Activated naive CD8-positive, alpha-beta T cell treated with anti-CD3 and anti-CD28 coated beads, Interleukin-2, amount 50 U/mL, for 16 hours (primary cell): ENCODE data around the gene WDR7.

ENCODE experiments used
- DNase-seq: peaks from one replicate; pipeline ENCODE4 v3.0.0-alpha.2; 2020; ENCODE audit warnings: low read depth, low spot score

WDR7 gene

DNA sequence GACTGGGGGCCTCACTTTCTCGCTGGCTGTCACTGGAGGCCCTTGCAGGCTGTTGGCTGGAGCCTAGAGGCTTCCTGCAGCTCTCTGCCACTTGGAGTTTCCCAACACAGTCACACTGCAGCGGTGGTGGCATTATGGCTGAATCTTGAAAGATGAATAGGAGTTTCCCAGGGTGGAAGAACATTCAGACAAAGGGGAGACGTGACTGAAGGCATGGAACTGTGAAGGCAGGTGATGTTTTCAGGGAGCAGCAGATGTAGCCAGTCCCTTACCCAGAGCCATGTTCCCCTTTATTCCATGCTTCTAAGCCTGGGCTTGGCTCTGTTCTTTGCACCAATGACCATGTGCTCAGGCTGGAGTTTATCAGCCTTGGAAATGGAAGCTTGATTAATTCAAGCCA lies 389.0 kb downstream of the WDR7 start:
- DNase-seq = no peak

DNA sequence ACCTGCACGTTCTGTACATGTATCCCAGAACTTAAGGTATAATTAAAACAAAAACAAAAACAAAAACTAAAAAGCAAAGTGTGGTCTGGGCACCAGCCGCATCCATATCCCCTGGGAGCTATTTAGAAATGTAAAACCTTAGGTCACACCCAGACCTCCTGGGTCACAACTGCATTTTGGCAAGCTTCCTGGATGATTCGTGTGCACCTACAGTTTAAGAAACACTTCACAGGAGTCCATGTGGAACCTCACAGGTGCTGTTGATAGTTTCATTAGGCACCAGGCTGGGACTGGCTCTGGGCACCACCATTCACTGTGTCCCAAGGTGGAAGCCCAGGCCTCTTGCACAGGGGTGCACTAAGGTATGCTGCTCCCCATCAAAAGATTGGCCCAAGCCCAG lies 392.1 kb downstream of the WDR7 start:
- DNase-seq = no peak

DNA sequence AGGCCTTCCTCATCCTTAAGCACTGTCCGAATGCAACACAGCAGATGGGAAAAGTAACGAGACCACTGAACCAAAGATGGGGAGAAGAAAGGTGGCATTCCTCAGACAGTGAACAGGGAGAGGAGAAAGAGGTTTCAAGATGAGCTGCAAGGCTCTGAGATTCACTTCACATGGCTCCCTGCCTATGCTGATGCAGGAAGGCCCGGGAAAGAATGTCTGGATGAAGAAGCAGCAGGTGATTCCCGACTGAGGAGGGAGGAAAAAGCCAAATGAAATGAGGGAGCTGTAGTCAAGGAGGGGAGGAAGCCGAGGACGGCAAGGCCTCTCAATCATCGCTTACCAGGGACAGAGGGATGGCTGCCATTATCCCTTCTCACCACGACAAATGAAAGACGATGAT lies 397.2 kb downstream of the WDR7 start:
- DNase-seq = no peak

DNA sequence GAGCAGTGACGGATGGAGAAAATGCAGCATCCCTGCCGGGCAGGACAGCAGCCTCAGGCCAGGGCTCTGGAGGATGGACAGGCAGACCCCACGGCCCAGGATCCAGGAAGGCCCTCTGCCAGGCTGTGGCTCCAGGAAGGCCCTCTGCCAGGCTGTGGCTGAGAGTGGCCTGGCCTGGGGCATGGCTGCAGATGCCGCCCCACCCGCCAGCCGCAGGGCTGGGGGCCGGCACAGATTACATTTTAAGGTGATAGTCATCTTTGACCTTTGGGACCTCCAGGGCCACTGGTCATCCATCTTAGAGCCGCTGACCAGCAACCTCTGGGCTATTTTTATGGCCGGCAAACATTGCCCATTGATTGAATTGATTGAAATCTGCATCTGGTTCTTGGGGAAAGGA lies 397.7 kb downstream of the WDR7 start:
- DNase-seq = no peak

DNA sequence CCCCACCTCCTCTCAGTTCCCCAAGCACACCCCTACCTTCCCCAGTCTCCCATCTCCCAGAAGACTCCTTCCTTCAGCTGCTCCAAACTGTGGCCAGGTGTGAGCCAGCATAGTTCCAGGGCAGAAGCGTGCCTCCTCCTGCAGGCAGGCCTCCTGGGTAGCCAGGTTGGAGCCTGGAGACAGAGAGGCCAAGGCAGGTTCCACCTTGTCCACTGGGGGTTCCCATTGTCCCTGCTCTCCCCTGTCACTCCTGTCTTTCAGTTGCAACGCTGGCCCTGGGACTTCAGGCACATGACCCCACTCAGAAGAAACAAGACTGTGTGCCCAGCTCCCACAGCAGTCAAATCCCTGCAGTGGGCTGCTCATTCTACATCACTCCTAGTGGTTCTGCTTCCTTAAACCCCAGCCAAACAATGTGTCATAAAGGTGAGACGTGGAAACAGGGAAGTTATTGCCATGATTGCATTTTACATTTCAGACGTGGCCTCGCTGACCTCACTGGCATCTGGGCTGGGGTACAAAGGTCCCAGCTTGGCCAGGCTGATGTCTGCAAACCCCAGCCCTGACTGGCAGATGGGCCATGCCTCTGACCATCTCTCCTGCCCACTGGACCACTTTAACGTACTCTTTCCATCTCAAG lies 399.3 kb downstream of the WDR7 start:
- no peak for DNase-seq

DNA sequence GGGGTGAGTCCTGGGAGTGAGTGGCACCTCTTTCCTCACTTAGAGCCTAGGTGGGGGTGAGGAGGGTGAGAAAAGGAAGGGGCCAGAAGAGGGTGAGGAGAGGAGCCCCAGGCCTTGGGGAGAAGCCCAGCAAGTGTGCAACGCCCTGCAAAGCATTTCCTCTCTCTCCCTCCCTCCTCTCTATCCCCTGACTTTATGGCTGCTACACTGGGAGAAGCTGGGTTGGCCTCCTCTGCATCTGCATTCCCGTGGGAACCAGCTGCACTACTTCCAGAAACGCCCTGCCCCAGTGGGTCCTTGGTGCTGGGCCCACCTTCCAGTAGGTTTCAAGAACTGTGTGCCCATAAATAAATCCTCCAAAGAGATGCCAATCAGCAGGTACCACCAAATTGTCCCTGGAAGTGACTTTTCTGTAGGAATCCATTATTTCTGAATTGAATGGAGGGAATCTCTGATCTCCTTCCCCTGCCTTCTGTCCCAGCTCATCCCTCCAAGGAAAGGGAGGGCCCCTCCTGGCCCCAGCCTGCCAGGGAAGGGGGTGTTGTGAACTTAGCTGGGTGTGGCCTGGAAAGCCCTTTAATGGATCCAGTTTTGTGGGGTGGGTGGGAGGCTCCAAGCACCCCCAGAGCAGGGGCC lies 400.0 kb downstream of the WDR7 start:
- no peak for DNase-seq

DNA sequence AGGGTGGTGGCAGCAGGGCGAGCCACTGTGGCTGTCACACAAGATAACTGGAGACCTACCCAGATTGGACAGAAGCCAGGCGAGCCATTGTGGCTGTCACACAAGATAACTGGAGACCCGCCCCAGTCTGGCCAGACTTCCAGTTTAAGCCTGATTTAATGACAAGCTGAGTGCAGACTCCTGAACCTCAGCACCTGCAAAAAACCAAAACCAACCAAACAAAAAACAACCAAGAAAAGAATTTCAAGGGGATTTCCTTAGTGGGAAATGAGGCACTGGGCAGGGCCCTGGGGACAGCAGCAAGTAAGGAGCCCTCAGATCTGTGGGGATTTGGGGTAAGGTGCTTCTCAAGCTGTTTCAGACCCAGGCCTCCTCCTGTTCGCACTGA lies 400.5 kb downstream of the WDR7 start:
- no peak for DNase-seq

DNA sequence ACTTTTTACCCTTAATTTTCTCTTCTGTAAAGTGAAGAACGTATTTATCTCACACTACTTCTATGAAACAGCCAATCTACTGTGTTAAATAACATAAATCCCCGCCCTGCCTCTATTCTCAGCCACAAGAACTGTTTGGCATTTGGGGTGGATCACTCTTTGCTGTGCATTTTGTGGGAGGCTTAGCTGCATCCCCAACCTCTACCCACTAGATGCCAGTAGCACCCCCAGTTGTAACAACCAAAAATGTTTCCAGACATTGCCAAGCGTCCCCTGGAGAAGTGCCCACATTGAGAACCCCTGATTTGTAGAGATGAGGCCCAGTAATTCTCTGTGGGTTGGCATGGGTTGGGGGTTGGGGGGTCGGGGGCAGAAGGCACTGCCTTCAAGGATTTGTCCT lies 401.0 kb downstream of the WDR7 start:
- DNase-seq = no peak

DNA sequence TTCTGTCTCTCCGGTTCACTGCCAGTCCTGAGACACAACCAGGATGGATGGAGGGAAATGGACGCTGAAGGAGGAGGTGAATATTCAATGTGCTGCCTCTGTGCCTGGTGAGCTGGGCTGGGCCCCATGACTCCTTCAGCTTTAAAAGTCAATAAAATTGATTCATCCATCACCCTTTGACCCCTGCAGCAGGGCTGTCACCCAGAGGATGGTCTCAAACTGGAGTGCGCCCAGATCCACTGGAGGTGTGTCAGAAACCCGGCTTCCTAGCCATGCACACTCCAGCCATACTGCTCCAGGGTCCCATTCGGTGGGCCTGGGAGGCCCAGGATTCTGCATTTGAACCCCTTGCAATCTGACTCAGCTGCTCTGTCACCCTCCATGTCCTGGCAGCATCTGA lies 401.6 kb downstream of the WDR7 start:
- DNase-seq = no peak

DNA sequence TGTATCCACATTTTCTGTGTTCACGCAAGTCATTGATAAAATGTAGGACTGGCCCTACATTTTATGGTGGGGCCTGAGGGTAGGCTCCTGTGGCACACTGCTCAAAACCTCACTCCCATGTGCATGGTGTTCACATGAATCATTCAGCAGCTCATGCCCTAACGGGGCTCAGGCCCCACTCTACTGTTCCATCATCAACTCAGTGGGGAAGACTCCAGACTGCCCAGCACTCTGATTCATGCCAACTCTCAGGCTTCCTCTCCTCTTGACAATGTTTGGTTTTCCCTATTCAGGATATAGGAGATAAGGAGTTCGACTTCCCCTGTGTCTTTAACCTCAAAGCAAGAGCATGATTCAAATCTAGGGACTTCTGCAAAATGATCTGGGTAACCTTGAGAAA lies 403.7 kb downstream of the WDR7 start:
- no peak for DNase-seq

DNA sequence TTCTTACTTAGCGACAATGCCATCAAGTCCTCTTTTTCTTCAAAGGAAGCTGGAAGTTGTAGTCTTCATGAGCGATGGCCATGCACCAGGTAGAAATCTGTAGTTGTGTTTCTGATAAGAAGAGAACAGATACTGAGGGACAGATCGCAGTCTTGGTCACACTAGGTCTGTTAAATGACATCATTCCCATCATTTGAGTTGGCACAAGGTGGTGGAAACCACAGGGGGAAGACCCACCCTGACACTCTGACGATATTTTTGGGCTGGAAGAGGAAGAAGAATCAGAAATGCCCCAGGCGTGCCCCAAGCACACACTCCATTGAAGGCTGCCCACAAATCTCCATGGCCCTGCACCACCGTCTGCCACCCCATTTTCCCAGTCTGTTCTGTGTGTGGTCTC lies 406.7 kb downstream of the WDR7 start:
- no peak for DNase-seq

DNA sequence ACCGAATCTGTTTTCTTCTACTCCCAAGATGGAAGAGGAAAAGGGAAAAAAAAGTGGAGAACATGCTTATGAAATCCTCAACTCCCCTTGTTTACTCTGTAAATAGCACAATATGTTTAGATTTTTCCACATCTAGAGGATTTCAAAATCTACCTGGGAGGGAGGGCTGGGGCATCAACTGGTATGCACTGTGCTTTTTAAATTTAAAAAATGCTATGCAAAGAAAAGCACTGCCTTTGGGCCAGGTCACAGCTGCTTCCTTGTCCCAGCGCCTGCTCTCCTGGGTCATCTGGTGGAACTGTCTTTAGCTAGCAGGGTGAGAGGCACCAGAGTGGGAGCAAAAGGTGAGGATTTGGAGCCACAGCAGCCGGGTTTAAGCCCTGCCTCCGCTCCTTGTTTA lies 407.6 kb downstream of the WDR7 start:
- DNase-seq = no peak

DNA sequence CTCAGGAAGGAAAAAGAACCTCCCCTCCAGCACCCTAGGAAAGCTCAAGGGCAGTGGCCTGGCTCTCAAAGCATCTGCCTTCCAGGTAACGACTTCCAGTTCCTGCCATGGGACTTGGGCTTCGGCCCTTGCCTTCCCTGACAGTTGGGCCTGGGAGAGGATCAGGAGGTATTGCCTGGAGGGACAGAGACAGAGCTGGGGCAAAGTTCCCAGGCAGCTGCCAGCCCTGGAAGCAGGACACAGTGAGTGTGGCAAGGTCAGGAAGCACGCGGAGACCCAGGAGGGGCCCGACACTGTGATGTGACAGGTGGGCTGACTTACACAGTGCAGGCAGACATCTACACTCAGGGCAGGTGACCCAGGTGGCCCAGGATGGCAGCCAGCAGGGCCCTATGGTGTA lies 408.2 kb downstream of the WDR7 start:
- DNase-seq = no peak

DNA sequence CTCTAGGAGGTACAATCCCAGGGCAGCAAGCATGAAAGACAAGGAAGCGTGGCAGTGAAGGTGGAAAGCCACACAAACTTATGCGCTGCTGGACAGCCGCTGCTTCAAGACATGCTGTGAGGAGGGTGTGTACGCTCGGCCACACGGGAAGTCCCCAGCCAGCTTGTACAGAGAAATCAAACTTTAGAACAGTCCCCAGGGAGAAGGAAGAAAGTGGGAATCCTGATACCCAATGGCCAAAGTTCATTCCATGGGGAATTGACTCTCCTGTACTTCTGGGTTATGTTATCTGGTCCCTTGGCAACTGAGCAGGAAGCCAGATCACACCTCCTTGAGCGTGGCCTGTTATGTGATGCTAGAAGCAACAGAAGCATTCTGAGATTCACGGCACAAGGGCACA lies 409.7 kb downstream of the WDR7 start:
- DNase-seq = no peak

DNA sequence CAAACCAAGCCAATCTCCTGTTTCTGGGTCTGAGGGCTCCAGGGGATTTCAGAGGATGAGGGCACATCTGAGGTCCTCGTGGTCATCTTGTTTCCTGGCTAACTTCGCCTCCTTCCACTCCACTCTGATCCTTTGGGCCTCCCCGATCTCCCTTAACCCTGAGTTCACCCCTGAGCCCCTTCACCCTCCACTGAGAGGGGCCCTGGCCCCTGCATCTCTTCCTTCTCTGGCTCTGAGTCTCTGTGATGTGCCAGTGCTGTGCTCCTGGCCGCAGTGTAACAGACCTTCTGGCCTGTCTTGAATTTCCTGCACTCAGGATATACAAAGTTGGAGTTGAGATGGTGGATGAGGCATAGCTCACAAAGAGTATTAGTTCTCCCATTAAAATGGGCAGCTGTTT lies 411.0 kb downstream of the WDR7 start:
- no peak for DNase-seq

DNA sequence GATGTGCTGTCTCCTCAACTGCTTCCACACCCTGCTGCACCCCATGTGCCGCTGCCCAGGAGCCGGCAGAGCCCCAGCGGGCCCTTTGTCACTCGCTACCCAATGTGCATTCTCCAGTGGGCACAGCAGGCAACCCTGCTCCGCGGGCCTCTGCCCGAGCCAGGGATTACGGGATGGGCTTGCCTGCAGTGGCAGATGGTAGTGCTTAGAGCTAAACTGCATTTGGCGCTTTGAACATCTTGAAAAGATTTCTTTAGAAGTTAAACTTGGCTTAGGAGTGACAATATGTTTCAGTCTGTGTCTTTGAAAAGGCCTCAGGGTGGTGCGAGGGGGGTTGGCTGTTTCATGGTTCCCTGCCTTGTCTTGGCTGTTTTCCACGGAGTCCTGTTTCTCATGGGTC lies 411.7 kb downstream of the WDR7 start:
- DNase-seq = no peak

DNA sequence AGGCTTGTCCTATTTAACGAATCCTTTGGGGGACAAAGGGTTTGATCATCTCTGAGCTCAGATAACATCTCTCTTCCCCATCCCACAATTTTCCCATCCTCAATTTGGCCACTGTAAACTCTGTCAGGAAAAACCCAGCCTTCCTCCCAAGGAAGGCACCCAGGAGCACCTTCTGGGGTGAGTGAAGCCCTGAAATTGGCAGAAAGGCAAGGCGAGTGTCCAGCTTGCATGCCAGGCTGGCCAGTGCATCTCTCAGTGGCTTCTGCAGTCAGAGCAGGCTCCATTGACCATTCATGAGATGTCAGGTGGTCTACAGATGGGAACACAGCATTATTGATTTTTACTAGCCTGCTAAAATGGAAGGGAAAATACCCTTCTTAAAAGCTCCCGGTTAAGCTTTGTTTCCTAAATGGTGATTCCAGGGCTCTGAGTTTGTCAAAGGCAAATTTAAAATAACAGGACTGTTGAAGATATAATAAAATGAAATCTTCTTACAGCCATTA lies 412.5 kb downstream of the WDR7 start:
- DNase-seq = no peak

DNA sequence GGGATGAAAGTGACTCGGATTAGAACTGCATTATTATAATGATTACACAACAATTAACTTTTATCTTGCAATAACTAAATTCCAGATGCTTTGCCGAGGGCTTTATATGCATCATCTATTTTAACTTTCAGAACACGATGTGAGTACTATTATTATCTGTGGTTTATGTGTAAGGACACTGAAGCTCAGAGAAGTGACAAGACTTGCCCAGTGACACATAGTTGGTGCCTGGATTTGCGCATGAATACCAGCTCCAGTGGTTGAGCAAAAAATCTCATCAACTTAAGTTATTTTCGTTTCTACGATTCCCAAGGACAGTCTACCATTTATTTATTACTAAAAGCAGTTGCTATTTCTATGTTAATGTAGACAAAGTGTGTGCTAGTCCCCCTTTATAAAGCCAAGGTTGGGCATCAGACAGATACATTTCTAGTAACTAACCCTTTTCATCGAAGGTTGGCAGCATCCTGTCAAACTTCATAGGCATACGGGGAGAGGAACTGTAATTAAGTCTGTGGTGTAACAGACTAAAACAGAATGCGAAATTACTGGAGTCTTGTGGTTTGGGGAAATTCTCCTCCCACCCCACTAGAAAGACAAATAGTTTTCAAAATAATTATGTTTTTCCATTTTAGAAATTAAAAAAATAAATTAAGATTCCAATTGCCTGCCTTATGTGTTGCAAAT lies 422.5 kb downstream of the WDR7 start:
- DNase-seq = no peak

DNA sequence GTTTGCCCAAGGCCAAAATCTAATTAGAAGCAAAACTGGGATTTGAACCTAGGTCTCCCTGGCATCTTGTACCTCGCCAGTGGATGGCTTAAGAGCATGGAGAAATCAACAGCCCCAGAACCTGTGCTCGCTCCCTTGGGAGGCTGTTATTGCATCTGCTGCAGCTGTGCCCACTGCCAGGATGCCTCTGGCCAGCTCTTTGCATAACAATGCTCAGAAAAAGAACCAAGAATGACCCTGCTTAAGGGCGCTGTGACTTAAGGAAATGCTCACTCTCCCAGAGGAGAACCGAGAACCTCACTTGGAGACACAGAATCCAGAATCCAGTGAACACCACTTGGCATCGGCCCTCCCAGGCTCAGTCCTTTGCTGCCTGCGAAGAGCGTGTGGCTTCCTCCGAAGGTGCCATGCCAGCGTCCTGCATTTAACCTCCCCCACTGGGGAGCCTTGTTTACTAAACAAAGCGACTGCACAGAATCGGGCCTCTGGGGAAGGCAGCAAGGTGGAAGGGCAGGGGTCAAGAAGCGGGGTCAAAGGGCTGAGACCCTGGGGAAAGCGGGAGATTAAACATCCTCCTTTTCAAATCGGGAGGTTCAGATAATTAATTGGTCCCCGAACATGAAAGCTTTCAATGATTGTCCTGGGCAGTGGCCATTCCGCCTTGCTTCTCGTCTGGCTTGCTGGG lies 424.7 kb downstream of the WDR7 start:
- no peak for DNase-seq

DNA sequence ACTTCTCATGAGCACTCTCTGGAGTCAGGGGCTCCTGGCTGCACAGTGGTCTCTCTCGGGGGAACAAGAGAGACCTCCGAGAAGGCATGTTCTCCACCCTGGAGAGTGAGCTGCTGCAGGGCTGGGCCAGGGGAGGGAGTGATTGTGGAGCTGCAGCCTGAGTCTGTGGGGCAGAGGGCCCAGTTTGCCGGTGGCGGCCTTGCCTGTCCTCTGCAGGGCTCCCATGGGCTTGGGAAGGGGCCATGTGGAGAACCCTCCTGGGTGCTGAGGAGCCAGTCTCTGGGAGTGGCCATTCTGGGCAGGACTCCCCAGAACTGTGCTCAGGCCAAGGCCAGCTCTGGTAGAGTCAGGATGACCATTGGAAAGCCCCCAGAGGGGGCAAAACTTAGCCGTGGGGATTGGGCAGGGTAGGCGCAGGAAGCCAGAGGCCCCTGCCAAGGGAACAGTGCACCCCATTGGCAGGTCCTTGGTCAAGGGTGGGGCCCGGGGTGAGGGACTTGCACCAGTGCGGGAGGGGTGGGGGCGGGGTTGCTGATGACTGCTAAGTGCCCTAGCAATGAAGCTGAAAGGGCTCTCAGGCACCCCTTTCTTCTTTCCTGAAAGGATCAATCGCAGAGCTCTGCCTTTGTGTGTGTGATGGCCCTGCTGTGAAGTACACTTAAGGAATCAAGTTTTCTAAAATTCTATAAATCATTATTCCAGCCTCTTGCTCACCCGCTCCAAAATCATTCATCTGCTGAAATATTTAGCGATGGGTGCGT lies 426.0 kb downstream of the WDR7 start:
- DNase-seq = no peak

DNA sequence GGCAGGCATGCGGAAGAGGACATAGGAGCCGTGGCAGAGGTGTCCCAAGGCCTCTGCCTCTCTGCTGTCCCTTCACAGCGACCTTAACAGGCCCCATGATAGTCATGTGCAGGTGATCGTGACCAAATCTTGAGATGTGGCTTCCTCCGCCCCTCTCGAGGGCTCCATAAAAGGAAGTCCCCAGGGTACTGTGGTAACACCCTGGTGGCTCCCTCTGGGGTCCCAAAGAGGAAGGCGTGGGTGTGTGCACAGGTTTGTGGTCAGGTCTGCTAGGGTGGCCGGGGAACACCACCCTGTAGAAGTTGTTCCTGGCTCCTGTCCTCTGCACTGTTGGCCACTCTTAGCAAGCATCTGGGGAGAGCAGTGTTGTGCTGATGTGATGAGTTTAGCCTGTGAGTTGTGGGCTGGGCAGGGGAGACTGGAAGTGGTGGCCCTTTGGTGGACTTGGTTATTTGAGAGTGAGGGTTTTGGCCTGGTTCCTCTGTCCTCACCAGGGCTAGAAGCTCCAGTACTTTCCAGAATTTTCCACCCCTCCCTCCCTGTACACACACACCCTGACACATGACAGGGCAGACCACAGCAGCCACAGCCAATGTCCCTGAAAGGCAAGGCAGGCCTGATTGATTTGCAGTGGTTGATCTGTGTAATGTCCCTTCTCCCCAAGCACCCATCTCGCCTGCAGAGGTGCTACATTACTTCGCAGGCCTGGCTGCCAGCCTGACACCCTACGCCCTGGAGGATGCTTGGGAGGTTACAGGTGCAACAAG lies 426.8 kb downstream of the WDR7 start:
- DNase-seq = no peak
